Activated CD4-positive, alpha-beta T cell treated with anti-CD3 and anti-CD28 coated beads, Interleukin-2, Interleukin-6, amounts not matched to agents 100 ng/mL and 50 ng/mL, durations not matched to agents 16 hours and 8 hours (primary cell): ENCODE data around the gene CD40LG.

Experiments
- DNase-seq: peaks from one replicate; pipeline ENCODE4 v3.0.0-alpha.2; 2020

The CD40LG gene

GRCh38 chrX:136647677-136648360 lies at the start of gene CD40LG:
Gene CD40LG, plus strand, starts transcription at chrX:136648158. Its CDS starts 91 bp downstream, at chrX:136648249.
- peak; percentile 61 for DNase-seq

GRCh38 chrX:136598631-136599030 lies 49.3 kb upstream of the CD40LG start:
- peak; percentile 66 for DNase-seq

GRCh38 chrX:136600059-136600458 lies 47.9 kb upstream of the CD40LG start:
- DNase-seq: no peak

- no peak for DNase-seq
Observed at GRCh38 chrX:136607236-136607635, 40.7 kb upstream of the CD40LG start.

- peak; percentile 75 for DNase-seq
Observed at GRCh38 chrX:136608295-136608933, 39.5 kb upstream of the CD40LG start.

GRCh38 chrX:136616987-136617685 lies 30.8 kb upstream of the CD40LG start:
- peak; percentile 75 for DNase-seq

- peak; percentile 88 for DNase-seq
Observed at GRCh38 chrX:136619899-136620505, 28.0 kb upstream of the CD40LG start.

GRCh38 chrX:136620780-136621179 lies 27.2 kb upstream of the CD40LG start:
- no peak for DNase-seq

GRCh38 chrX:136622568-136622967 lies 25.4 kb upstream of the CD40LG start:
- no peak for DNase-seq

- DNase-seq: peak; percentile 48
Observed at GRCh38 chrX:136623396-136623795, 24.6 kb upstream of the CD40LG start.

- DNase-seq: no peak
Observed at GRCh38 chrX:136625246-136625645, 22.7 kb upstream of the CD40LG start.

GRCh38 chrX:136626237-136626636 lies 21.7 kb upstream of the CD40LG start:
- DNase-seq: peak; percentile 82

GRCh38 chrX:136626891-136627290 lies 21.1 kb upstream of the CD40LG start:
- DNase-seq: no peak

GRCh38 chrX:136627409-136627808 lies 20.5 kb upstream of the CD40LG start:
- peak; percentile 71 for DNase-seq

GRCh38 chrX:136629084-136629750 lies 18.7 kb upstream of the CD40LG start:
- DNase-seq: peak; percentile 40

GRCh38 chrX:136630881-136631280 lies 17.1 kb upstream of the CD40LG start:
- DNase-seq: no peak

- DNase-seq: peak; percentile 80
Observed at GRCh38 chrX:136635235-136635634, 12.7 kb upstream of the CD40LG start.

GRCh38 chrX:136636121-136636520 lies 11.8 kb upstream of the CD40LG start:
- no peak for DNase-seq

GRCh38 chrX:136639506-136640176 lies 8.3 kb upstream of the CD40LG start:
- DNase-seq: peak; percentile 68

GRCh38 chrX:136643243-136643642 lies 4.7 kb upstream of the CD40LG start:
- no peak for DNase-seq

- DNase-seq: peak; percentile 66
Observed at GRCh38 chrX:136646602-136647239, 1.2 kb upstream of the CD40LG start.

- DNase-seq: no peak
Observed at GRCh38 chrX:136650811-136651210, 2.9 kb downstream of the CD40LG start.
